A172 (cell line): ENCODE data around the gene CLCN3. TPM values are rescaled to one million over a fixed set of nuclear protein-coding genes. Genes with fewer than 3 reads are reported as not detected.
"Not testable (repeated sequence)": the region's sequence is repeated elsewhere in the genome, so short reads cannot be mapped to it uniquely, and the experiment has no call there.

Source experiments
- DNase-seq: peaks from one replicate; pipeline ENCODE4 v3.0.0-alpha.2; 2015; ENCODE audit warnings: low spot score
- total RNA-seq: library from RNA; depleted of rRNA; stranded (reverse); fragments of >200 nt; shearing (Covaris generic); gene quantifications from 2 replicates; pipeline ENCODE4 v1.2.3, GENCODE V29; 2014; rRNA removed

The CLCN3 gene
- total RNA-seq: 35.5 and 42.3 TPM in 2 replicates

- DNase-seq: peak; percentile 92
Observed at GRCh38 chr4:169619958-169620879, at the start of gene CLCN3. Gene CLCN3, plus strand, starts transcription at chr4:169620578. Its CDS starts 15,351 bp downstream, at chr4:169635929.

DNA sequence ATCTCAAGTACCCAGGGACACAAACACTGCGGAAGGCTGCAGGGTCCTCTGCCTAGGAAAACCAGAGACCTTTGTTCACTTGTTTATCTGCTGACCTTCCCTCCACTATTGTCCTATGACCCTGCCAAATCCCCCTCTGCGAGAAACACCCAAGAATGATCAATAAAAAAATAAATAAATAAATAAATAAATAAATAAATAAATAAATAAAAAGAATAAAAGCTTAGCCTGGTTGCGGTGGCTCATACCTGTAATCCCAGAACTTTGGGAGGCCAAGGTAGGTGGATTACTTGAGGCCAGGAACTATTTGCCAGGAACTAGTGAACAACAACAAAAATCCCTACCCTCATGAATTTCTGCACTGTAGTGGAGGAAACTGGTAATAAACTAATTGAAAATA is 49.4 kb upstream of the CLCN3 start:
- not testable (repeated sequence) for DNase-seq

GRCh38 chr4:169571435-169571834 is 48.9 kb upstream of the CLCN3 start:
- no peak for DNase-seq

DNA sequence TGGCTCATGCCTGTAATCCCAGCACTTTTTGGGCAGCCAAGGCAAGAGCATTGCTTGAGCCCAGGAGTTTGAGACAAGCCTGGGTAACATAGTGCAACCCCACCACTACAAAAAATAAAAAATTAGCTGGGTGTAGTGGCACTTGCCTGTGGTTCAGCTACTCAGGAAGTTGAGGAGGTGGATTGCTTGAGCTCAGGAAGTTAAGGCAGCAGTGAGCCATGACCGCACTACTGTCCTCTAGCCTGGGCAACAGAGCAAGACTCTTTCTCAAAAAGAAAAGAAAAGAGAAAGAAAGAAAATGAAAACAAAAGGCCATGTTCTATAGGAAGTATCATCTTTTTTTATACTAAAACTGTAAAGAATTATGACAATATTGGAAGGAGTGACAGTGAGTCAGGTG is 46.5 kb upstream of the CLCN3 start:
- DNase-seq: no peak

GRCh38 chr4:169582203-169582602 is 38.2 kb upstream of the CLCN3 start:
- no peak for DNase-seq

- DNase-seq: no peak
Observed at GRCh38 chr4:169582706-169583105, 37.7 kb upstream of the CLCN3 start.

DNA sequence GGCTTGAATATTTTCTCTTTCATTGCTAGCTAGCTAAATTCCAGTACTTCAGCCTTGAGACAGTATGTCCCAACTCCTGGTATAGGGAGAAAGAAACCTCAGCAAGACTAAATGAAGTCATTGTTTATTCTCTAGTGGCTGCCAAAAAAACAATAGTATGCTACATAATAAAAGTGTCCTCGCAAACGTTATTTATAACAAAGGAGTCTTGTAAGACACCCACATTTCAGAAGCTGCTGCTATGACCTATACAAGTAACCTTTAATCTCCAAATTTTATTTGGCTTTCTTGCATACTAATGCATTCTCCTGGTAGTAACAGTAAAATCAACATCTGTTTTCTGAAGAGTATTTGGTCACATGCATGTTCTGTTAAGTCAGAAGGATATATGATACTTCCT is 36.8 kb upstream of the CLCN3 start:
- no peak for DNase-seq

GRCh38 chr4:169593050-169593560 is 27.3 kb upstream of the CLCN3 start:
- DNase-seq: no peak

DNA sequence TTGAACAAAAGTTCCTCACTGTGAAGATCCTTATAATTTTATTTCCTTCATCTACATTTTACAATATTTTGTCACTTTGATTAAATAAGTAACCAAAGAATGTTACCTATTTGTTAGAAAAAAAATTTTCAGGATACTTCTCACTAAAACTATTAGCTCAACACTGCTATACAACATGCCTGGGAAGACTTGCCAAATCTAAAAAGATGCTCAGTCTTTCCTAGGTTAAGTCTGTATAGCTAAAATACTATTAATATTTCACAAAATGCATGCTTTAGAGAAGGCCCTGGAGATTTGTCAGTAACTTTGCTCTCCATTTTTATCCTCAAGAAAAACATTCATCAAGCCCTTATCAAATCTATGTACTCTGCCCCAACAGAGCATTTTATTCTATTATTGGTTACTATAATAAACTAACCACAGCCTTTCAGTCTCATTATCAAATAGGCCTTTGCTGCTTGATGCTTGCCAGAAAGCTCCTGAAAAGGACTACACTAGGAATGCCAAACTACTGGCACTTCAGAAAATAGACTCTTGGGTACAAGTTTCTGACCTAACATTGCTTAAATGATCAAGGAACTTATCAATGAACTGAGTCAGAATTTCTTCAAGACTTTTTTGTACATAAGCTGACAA is 25.7 kb upstream of the CLCN3 start:
- no peak for DNase-seq

GRCh38 chr4:169601016-169601771 is 19.2 kb upstream of the CLCN3 start:
- no peak for DNase-seq

- no peak for DNase-seq
Observed at GRCh38 chr4:169603312-169603711, 17.1 kb upstream of the CLCN3 start.

DNA sequence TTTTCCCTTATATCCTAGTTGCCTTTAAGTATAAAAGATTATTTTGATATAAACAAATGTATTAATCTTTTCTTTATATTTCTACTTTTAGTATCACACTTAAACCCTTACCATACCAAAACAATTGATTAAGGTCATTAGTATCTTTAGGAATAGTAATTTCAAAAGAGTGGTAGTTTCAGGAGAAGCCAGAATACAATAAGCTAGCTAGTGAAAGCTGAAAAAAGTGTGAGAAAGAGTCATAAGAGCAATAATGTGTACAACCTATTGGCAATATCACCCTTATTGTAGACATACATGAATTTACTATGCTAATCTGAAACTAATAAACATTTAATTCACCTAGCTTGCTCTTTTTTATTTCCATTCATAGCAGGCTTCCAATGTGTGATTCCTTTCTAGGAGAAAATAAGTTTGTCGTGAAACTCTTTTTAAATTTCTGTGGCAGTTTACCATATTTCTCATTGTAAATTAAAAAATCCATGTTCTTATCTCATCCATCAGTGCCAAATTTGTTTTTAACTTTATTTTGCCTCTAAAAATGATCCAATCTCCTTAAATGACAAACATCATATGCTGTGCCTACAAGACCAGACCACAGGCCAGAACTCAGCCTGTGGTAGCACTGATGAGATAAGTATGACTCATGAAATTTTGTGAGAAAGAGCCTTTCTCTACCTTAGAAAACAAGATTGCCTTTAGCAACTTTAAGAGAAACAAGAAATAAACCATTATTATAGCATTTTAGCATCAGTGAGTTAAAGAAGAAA is 16.1 kb upstream of the CLCN3 start:
- DNase-seq: peak; percentile 57

DNA sequence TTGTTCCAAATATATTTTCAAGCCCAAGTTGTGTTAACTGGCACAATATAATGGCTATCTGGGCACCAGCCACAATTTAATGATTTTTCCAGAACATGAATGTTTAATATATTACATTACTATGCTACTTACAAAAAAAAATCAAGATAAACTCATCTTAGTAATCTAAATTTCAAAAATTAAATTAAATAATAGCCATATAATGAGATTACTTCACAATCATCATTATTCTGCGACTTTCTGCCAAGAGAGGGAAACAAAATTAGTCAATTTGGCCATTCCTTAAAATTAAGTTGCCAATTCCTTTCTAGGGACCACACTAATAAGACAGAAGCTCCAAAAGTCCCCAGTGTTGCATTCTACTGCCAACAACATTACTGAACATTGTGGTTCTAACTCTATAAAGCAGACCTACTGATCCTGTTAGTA is 15.5 kb upstream of the CLCN3 start:
- no peak for DNase-seq

- no peak for DNase-seq
Observed at GRCh38 chr4:169611157-169611556, 9.2 kb upstream of the CLCN3 start.

GRCh38 chr4:169611991-169612870 is 8.1 kb upstream of the CLCN3 start, which contains the start of gene NEK1:
Gene NEK1, minus strand, starts transcription at chr4:169612583. Its CDS starts 9,953 bp downstream, at chr4:169602630.
- peak; percentile 74 for DNase-seq

DNA sequence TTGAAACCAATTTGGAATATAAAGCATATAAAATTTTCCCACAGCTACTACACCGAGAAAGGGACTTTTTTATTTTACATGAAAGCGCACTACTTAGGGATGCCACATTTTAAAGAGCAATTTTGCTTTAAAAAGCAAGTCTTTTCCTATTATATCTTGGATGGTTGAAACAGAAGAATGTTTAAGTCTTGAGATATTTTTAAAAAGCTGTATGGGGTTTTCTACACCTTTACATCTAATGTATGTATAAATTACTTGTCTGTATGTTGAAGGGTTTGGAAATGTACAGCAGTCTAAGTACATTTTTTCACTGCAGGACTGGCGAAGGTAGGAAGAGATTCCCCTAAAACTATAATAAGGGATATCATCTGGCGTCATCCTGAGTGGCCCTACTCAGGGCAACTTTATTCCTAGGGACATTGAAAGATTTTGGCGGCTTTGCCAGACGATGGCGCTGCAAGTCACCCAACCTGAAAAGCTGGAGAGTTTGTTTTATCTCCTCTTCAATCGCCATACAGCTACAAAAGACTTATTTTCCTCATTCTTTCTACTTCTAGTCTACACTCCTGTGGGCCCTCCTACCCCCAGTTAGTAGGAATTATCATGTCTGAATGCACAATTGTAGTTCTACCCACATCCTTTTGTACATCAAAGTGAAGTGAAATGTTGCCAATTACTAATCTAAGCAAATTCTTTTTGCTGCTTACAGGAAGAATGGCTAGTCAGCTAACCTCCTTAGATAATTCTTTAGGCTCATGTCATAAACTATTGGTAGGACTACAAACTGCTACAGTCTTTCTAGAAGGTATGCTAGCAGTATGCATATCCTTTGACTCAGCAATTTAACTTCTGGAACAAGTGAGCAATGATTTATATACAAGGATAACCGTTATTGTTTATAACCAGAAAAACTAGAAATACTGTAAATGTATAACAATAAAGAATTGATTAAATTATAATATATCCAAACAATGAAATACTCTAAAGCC is 7.2 kb upstream of the CLCN3 start:
- peak; percentile 80 for DNase-seq

DNA sequence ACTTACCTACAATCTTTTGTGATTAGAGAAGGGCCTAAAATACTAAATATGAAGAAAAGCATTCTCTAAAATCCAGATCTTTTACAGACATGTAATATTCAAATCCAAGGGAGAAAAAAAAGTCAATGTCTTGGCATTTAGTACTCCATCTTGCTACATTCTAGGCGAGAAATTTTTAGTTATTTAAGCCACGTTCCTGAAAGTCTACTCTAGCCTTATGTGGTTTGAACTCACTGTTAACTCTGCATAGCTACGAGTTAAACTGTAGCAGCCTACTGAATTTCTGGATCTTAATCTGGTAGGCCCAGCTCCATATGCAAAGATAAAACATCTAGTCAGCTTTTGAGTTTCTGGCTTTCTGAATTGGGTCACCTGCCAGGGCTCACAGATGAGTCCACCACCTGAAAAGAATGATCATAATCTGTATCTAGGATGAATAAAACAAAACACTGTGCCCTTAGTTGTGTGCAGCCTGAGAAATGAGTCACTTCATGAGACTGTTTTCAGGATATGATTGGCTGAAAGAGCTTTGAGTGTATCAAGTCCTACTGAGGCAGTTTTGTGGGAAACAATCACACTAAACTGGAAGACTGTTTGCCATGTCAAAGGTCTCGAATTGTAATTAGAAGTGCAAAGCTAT is 4.8 kb upstream of the CLCN3 start:
- no peak for DNase-seq

DNA sequence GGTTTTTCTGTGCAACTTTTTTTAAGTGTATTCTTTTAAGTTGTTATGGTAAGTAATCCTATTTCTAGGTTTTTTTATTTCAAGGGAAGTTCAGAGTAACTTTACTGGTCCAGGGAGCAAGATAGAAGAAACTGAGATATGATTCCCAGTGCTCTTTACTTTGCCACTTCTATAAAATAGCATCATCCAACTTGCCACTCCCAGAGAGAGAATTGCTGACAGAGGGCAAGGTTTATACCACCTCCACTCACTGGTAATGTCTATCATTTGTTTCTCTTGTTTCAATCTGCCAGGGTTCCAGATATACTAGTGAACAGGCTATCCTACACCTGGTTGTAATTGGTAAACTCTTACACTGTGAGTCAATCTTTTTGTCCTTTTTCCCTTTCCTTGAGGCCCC is 3.5 kb upstream of the CLCN3 start:
- DNase-seq: no peak
